22Rv1 (cell line): ENCODE data around the gene MOCS2.

Source experiments
- H3K27ac ChIP-seq: fragments of 450-650 bp; 2 replicates; pipeline ENCODE4 v1.5.1; 2017
- CTCF ChIP-seq: fragments of 450-650 bp; IDR thresholded peaks from 2 replicates; pipeline ENCODE4 v1.5.1; 2017; ENCODE audit warnings: mild to moderate bottlenecking
- ZFX ChIP-seq: fragments of 450-650 bp; IDR thresholded peaks from 2 replicates; pipeline ENCODE4 v1.6.1; 2017; ENCODE audit warnings: antibody characterized with exemption, borderline replicate concordance

Gene MOCS2

GRCh38 chr5:53069626-53070025 is 39.9 kb downstream of the MOCS2 start:
- TF ChIP-seq CTCF = no peak
- no peak for TF ChIP-seq ZFX
- no peak overlapping the region for H3K27ac ChIP-seq

GRCh38 chr5:53068291-53068836 is 41.2 kb downstream of the MOCS2 start:
- no peak overlapping the region for H3K27ac ChIP-seq
- TF ChIP-seq CTCF = no peak
- TF ChIP-seq ZFX = no peak

GRCh38 chr5:53067641-53068040 is 41.9 kb downstream of the MOCS2 start:
- no peak overlapping the region for H3K27ac ChIP-seq
- TF ChIP-seq ZFX (no peak), CTCF (no peak)

GRCh38 chr5:53066088-53066487 is 43.5 kb downstream of the MOCS2 start:
- no peak overlapping the region for H3K27ac ChIP-seq
- TF ChIP-seq CTCF (no peak), ZFX (no peak)

GRCh38 chr5:53063791-53064190 is 45.8 kb downstream of the MOCS2 start:
- no peak overlapping the region for H3K27ac ChIP-seq
- TF ChIP-seq CTCF = no peak
- TF ChIP-seq ZFX = no peak

- TF ChIP-seq ZFX (no peak), CTCF (no peak)
- no peak overlapping the region for H3K27ac ChIP-seq
Observed at GRCh38 chr5:53063176-53063575, 46.4 kb downstream of the MOCS2 start.

- H3K27ac ChIP-seq = no peak overlapping the region
- no peak for TF ChIP-seq ZFX
- TF ChIP-seq CTCF = no peak
Observed at GRCh38 chr5:53059281-53059680, 50.3 kb downstream of the MOCS2 start.
